Mesenchymal stem cell (in vitro differentiated cells and primary cell): ENCODE measurements around the gene TNFRSF1A.
"Not testable (repeated sequence)": the region's sequence is repeated elsewhere in the genome, so short reads cannot be mapped to it uniquely, and the experiment has no call there.

Source experiments
- DNase-seq: peaks from one replicate; pipeline ENCODE4 v3.0.0-alpha.2; 2013
- H2AFZ ChIP-seq: one replicate; pipeline ENCODE4 v1.6.1; 2013; ENCODE audit warnings: low read depth, mild to moderate bottlenecking, control low read depth, inconsistent platforms, low read length, moderate library complexity
- H2AK5ac ChIP-seq: 2 replicates; pipeline ENCODE4 v1.6.1; 2013; ENCODE audit warnings: low read length, moderate library complexity, mild to moderate bottlenecking, inconsistent platforms; ENCODE audit not compliant: severe bottlenecking
- H2BK120ac ChIP-seq: one replicate; pipeline ENCODE4 v1.6.1; 2013; ENCODE audit warnings: low read depth, mild to moderate bottlenecking, inconsistent platforms, low read length, moderate library complexity
- H2BK12ac ChIP-seq, 2 experiments: one replicate each; pipeline ENCODE4 v1.6.1; 2013; ENCODE audit warnings: inconsistent platforms in 2 of 2, low read length in 2 of 2, mild to moderate bottlenecking in 2 of 2, moderate library complexity in 2 of 2, control low read depth in 1 of 2
- H2BK15ac ChIP-seq: one replicate; pipeline ENCODE4 v1.6.1; 2013; ENCODE audit warnings: mild to moderate bottlenecking, low read depth, inconsistent platforms; ENCODE audit not compliant: poor library complexity, severe bottlenecking
- H2BK5ac ChIP-seq: 2 replicates; pipeline ENCODE4 v1.6.1; 2013; ENCODE audit warnings: low read depth, mild to moderate bottlenecking, low read length, control low read depth, inconsistent platforms; ENCODE audit not compliant: poor library complexity, severe bottlenecking
- H3K14ac ChIP-seq, 2 experiments: one replicate each; pipeline ENCODE4 v1.6.1; 2013; ENCODE audit warnings: inconsistent platforms in 2 of 2, low read length in 2 of 2, control low read depth in 1 of 2, mild to moderate bottlenecking in 1 of 2, moderate library complexity in 1 of 2
- H3K18ac ChIP-seq, 2 experiments: one replicate each; pipeline ENCODE4 v1.6.1; 2013; ENCODE audit warnings: inconsistent platforms in 2 of 2, low read length in 2 of 2, control low read depth in 1 of 2, low read depth in 1 of 2, mild to moderate bottlenecking in 1 of 2
- H3K23ac ChIP-seq, 2 experiments: one replicate each; pipeline ENCODE4 v1.6.1; 2013; ENCODE audit warnings: inconsistent platforms in 2 of 2, low read length in 2 of 2, mild to moderate bottlenecking in 2 of 2, moderate library complexity in 2 of 2, control low read depth in 1 of 2
- H3K27ac ChIP-seq: 2 replicates; pipeline ENCODE4 v1.5.1; 2013; ENCODE audit warnings: mild to moderate bottlenecking, moderate library complexity, low read length, control low read depth, inconsistent platforms; ENCODE audit not compliant: poor library complexity, severe bottlenecking
- H3K27me3 ChIP-seq, 2 experiments: 2 replicates each; pipeline versions ENCODE4 v1.6.1 to v1.7.0; 2013; ENCODE audit warnings: low read length in 2 of 2, mild to moderate bottlenecking in 2 of 2, moderate library complexity in 2 of 2, control low read depth in 1 of 2, inconsistent platforms in 1 of 2; ENCODE audit not compliant: control insufficient read depth in 1 of 2, insufficient read depth in 1 of 2
- H3K36me3 ChIP-seq, 2 experiments: 2 replicates each; pipeline versions ENCODE4 v1.6.1 to v1.7.0; 2013; ENCODE audit warnings: low read length in 2 of 2, control low read depth in 1 of 2, inconsistent platforms in 1 of 2, low read depth in 1 of 2, mild to moderate bottlenecking in 1 of 2; ENCODE audit not compliant: insufficient read depth in 2 of 2, control insufficient read depth in 1 of 2
- H3K4ac ChIP-seq, 2 experiments: one replicate each; pipeline ENCODE4 v1.6.1; 2013; ENCODE audit warnings: inconsistent platforms in 2 of 2, low read length in 2 of 2, mild to moderate bottlenecking in 2 of 2, moderate library complexity in 2 of 2, control low read depth in 1 of 2, low read depth in 1 of 2
- H3K4me1 ChIP-seq: 2 replicates; pipeline ENCODE4 v1.6.1; 2013; ENCODE audit warnings: low read depth, low read length, control low read depth; ENCODE audit not compliant: control insufficient read depth, insufficient read depth
- H3K4me2 ChIP-seq: 2 replicates; pipeline ENCODE4 v1.6.1; 2013; ENCODE audit warnings: low read length, mild to moderate bottlenecking, inconsistent platforms; ENCODE audit not compliant: poor library complexity, severe bottlenecking
- H3K4me3 ChIP-seq, 2 experiments: 2 replicates each; pipeline versions ENCODE4 v1.5.1 to v1.7.0; 2013; ENCODE audit warnings: low read length in 2 of 2, mild to moderate bottlenecking in 2 of 2, control low read depth in 1 of 2, low read depth in 1 of 2; ENCODE audit not compliant: insufficient read depth in 1 of 2
- H3K79me1 ChIP-seq: replicated peaks from 2 replicates; pipeline ENCODE4 v1.6.1; 2013; ENCODE audit warnings: mild to moderate bottlenecking, control low read depth, low read length, inconsistent platforms; ENCODE audit not compliant: poor library complexity, severe bottlenecking
- H3K9ac ChIP-seq: 2 replicates; pipeline ENCODE4 v1.7.0; 2013; ENCODE audit warnings: mild to moderate bottlenecking, low read length, moderate library complexity
- H3K9me3 ChIP-seq: 2 replicates; pipeline ENCODE4 v1.7.0; 2013; ENCODE audit warnings: mild to moderate bottlenecking, low read length; ENCODE audit not compliant: control insufficient read depth
- H4K8ac ChIP-seq: one replicate; pipeline ENCODE4 v1.6.1; 2013; ENCODE audit warnings: inconsistent platforms, mild to moderate bottlenecking, low read length, moderate library complexity
- H4K91ac ChIP-seq: one replicate; pipeline ENCODE4 v1.6.1; 2013; ENCODE audit warnings: mild to moderate bottlenecking, low read length, inconsistent platforms
- whole genome bisulfite sequencing: methylation state at CpG from one replicate; pipeline ENCODE4 v1.1.7; 2013; ENCODE audit warnings: mixed read lengths; 5-methylcytosine and 5-hydroxymethylcytosine counted together

Gene TNFRSF1A

DNA sequence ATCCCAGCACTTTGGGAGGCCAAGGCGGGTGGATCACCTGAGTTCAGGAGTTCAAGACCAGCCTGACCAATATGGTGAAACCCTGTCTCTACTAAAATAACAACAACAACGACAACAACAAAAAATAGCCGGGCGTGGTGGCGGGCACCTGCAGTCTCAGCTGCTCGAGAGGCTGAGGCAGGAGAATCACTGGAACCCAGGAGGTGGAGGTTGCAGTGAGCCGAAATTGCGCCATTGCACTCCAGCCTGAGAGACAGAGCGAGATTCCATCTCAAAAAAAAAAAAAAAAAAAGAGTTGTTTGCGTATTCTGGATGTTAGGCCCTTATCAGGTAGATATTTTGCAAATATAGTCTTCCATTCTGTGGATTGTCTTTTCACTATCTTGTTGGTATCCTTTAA, 52.8 kb downstream of the TNFRSF1A start:
- not testable (repeated sequence) for DNase-seq

DNA sequence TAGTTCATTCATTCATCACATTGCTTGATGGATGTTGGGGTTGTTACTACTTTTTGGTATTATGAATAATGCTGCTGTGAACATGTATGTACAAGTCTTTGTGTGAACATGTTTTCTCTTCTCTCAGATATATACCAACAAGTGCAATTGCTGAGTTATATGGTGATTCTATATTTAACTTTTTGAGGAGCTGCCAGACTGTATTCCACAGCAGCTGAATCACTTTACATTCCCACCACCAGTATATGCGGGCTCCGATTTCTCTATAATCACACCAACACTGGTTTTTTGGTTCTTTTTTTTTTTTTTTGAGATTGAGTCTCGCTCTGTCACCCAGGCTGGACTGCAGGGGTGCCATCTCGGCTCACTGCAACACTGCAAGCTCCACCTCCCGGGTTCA, 53.6 kb downstream of the TNFRSF1A start:
- H3K9ac ChIP-seq: no peak overlapping the region
- peaks cover 3% of the 10 kb centered on the region for H3K4me1 ChIP-seq
- H3K23ac ChIP-seq: no peak overlapping the region
- peak; percentile 40 for DNase-seq
- H3K79me1 ChIP-seq: no peaks in the 10 kb centered on the region
- no peak overlapping the region for H2BK15ac ChIP-seq
- no peak overlapping the region for H3K4ac ChIP-seq
- no peaks in the 10 kb centered on the region for H3K27me3 ChIP-seq
- no peak overlapping the region for H3K27ac ChIP-seq
- no peak overlapping the region for H3K4me3 ChIP-seq
- no peak overlapping the region for H2BK12ac ChIP-seq
- H3K9me3 ChIP-seq: no peaks in the 10 kb centered on the region
- no peak overlapping the region for H3K4me2 ChIP-seq
- H2BK5ac ChIP-seq: no peak overlapping the region
- H4K8ac ChIP-seq: no peak overlapping the region
- H2BK120ac ChIP-seq: no peak overlapping the region
- no peak overlapping the region for H4K91ac ChIP-seq
- no peak overlapping the region for H3K14ac ChIP-seq
- no peak overlapping the region for H3K18ac ChIP-seq
- no peak overlapping the region for H2AFZ ChIP-seq
- H3K36me3 ChIP-seq: no peaks in the 10 kb centered on the region
- H2AK5ac ChIP-seq: no peak overlapping the region
- WGBS: 86% methylated on average over 1 of the region's 5 CpGs

More for the DNA sequence above, 52.8 kb downstream of the TNFRSF1A start:
- not testable (repeated sequence) for H3K4me2 ChIP-seq, H4K8ac ChIP-seq, H3K27ac ChIP-seq, H2BK120ac ChIP-seq, H3K9ac ChIP-seq, H2BK15ac ChIP-seq, H3K27me3 ChIP-seq, H2AK5ac ChIP-seq, H3K23ac ChIP-seq, H3K4me3 ChIP-seq, H3K18ac ChIP-seq, H3K9me3 ChIP-seq, H3K4me1 ChIP-seq, H3K79me1 ChIP-seq, H2BK12ac ChIP-seq, H3K36me3 ChIP-seq, H2BK5ac ChIP-seq, H2AFZ ChIP-seq, H3K14ac ChIP-seq, H3K4ac ChIP-seq, H4K91ac ChIP-seq
- 98% methylated on average over 8 of the region's 10 CpGs for WGBS

DNA sequence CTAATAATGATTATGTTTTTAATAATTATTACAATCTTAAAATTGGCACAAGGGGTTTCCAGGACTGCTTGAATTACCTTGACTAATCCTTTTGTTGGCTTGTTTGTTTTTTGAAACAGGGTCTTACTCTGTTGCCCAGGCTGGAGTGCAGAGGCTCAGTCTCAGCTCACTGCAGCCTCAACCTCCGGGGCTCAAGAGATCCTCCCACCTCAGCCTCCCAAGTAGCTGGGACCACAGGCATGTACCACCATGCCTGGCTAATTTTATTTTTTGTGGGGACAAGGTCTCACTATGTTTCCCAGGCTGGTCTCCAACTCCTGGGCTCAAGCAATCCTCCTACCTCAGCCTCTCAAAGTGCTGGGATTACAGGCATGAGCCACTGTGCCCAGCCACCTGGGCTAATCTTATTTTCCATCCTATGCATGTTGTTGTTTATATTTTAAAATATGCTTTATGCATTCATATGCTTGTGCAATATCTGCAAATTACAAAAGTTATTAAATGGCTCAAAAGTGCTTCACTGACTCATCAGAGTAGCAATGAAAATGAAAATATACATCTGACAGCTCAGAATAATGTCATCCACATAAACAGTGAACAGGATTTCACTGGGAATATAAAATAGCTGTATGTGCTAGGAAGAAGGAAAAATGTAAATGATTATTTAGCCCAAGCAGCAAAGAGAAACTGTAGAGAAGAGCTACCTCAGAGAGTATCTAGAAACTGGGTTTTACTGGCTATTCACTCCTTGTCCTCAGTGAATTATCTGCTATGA, 56.2 kb downstream of the TNFRSF1A start:
- no peak overlapping the region for H2BK12ac ChIP-seq
- no peak overlapping the region for H3K4me3 ChIP-seq
- no peak overlapping the region for H2AK5ac ChIP-seq
- no peak overlapping the region for H3K23ac ChIP-seq
- H3K27ac ChIP-seq: no peak overlapping the region
- no peak overlapping the region for H4K8ac ChIP-seq
- no peak overlapping the region for H3K4me2 ChIP-seq
- H3K36me3 ChIP-seq: no peaks in the 10 kb centered on the region
- peaks cover 12% of the 10 kb centered on the region for H3K4me1 ChIP-seq
- DNase-seq: peak; percentile 17
- H3K14ac ChIP-seq: no peak overlapping the region
- H3K4ac ChIP-seq: no peak overlapping the region
- no peak overlapping the region for H2BK120ac ChIP-seq
- no peaks in the 10 kb centered on the region for H3K79me1 ChIP-seq
- H3K27me3 ChIP-seq: no peaks in the 10 kb centered on the region
- WGBS: 88% methylated on average over 1 of the region's 1 CpG
- no peak overlapping the region for H2BK5ac ChIP-seq
- no peak overlapping the region for H4K91ac ChIP-seq
- H2BK15ac ChIP-seq: no peak overlapping the region
- H3K18ac ChIP-seq: no peak overlapping the region
- H3K9ac ChIP-seq: peak overlapping the region; percentile 84
- H2AFZ ChIP-seq: no peak overlapping the region
- H3K9me3 ChIP-seq: no peaks in the 10 kb centered on the region

DNA sequence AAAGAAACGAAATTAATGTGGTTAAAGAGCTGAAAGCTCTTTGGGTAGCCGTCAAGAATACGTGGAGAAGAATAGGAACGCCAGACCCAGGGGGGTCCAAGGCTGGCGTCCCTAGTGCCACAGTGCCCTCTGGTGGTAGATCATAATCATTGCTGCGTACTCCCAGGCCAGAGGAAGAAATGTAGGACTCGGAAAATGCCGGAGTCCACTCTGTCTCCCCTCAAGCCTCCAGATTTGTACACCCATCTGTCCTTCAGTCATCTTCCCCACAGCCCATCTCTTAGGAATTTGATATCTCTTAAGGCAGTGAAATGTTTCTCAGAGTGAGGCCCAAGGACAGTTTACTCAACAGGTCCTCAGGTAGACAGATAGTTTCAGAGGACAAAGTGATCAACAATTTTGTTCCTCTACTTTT, 56.8 kb downstream of the TNFRSF1A start:
- no peak overlapping the region for H3K4me2 ChIP-seq
- H4K91ac ChIP-seq: no peak overlapping the region
- 3% methylated on average over 8 of the region's 8 CpGs for WGBS

More for the DNA sequence above, 56.8 kb downstream of the TNFRSF1A start:
- Histone ChIP-seq H2BK120ac (no peak overlapping the region), H3K14ac (no peak overlapping the region), H3K9ac (peak overlapping the region; percentile 84), H2AK5ac (no peak overlapping the region), H3K4ac (no peak overlapping the region), H3K4me1 (peaks cover 18% of the 10 kb centered on the region), H2BK5ac (no peak overlapping the region), H2BK12ac (peak overlapping the region in 1 of 2 experiments; percentile 45), H3K27ac (no peak overlapping the region), H3K9me3 (no peaks in the 10 kb centered on the region), H3K36me3 (no peaks in the 10 kb centered on the region), H4K8ac (no peak overlapping the region), H2BK15ac (no peak overlapping the region), H2AFZ (peak overlapping the region; percentile 65), H3K27me3 (no peaks in the 10 kb centered on the region), H3K79me1 (no peaks in the 10 kb centered on the region), H3K4me3 (no peak overlapping the region), H3K18ac (peak overlapping the region in 1 of 2 experiments; percentile 37), H3K23ac (no peak overlapping the region)
- peak; percentile 72 for DNase-seq
